Esophagus muscularis mucosa (tissue), 4 donors: ENCODE results near the gene SMAP1.

Experiments used
- EP300 ChIP-seq: sonication (generic); formaldehyde crosslinking; IDR thresholded peaks from one replicate; pipeline ENCODE4 v1.6.1; 2017; ENCODE audit warnings: antibody characterized with exemption
- POLR2A ChIP-seq: fragments of 450-650 bp; IDR thresholded peaks from one replicate; pipeline ENCODE4 v1.6.1; 2017; ENCODE audit warnings: antibody characterized with exemption, moderate library complexity, mild to moderate bottlenecking, low read depth
- POLR2AphosphoS5 ChIP-seq, 2 donors: sonication (generic); formaldehyde crosslinking; IDR thresholded peaks; one replicate each; pipeline ENCODE4 v1.6.1; 2017; ENCODE audit warnings: antibody characterized with exemption in 2 of 2
- TF ChIP-seq, protein P1 (sequence below), 3 experiments: fragments of 200-600 bp in 2 of 3; fragments of 450-650 bp in 1 of 3; sonication (generic) in 2 of 3; IDR thresholded peaks; one replicate each; pipeline ENCODE4 v1.5.1; 2017 to 2019; ENCODE audit warnings: antibody characterized with exemption in 3 of 3, mild to moderate bottlenecking in 2 of 3, moderate library complexity in 1 of 3

DNA sequence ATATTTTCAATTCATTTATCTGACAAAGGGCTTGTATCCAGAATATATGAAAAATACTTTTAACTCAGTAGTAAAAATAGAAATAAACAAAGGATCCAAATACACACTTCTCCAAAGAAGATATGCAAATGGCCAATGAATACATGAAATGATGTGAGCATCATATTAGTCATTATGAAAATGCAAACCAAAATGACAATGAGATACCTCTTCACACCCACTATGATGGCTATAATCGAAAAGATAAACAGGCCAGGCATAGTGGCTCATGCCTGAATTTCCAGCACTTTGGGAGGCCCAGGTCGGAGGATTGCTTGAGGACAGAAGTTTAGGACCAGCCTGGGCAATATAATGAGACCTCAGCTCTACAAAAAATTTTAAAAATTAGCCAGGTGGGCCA, 33.8 kb upstream of the SMAP1 start:
- TF ChIP-seq, protein P1, sequence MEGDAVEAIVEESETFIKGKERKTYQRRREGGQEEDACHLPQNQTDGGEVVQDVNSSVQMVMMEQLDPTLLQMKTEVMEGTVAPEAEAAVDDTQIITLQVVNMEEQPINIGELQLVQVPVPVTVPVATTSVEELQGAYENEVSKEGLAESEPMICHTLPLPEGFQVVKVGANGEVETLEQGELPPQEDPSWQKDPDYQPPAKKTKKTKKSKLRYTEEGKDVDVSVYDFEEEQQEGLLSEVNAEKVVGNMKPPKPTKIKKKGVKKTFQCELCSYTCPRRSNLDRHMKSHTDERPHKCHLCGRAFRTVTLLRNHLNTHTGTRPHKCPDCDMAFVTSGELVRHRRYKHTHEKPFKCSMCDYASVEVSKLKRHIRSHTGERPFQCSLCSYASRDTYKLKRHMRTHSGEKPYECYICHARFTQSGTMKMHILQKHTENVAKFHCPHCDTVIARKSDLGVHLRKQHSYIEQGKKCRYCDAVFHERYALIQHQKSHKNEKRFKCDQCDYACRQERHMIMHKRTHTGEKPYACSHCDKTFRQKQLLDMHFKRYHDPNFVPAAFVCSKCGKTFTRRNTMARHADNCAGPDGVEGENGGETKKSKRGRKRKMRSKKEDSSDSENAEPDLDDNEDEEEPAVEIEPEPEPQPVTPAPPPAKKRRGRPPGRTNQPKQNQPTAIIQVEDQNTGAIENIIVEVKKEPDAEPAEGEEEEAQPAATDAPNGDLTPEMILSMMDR (IDR thresholded peaks at IDR 0.05) = no peak
- TF ChIP-seq POLR2A (no peak), POLR2AphosphoS5 (IDR thresholded peaks at IDR 0.05) (no peak), EP300 (no peak)
